K562 (cell line): ENCODE results near the gene POLR2A. TPM values are rescaled to one million over a fixed set of nuclear protein-coding genes. Genes with fewer than 3 reads are reported as not detected.

Experiments
- BHLHE40 ChIP-seq: IDR thresholded peaks from 2 replicates; pipeline ENCODE4 v1.6.1; 2011; ENCODE audit warnings: low read length, improper control_type of control experiment
- BRD9 ChIP-seq: fragments of 450-650 bp; IDR thresholded peaks from 2 replicates; pipeline ENCODE4 v1.6.1; 2018; ENCODE audit warnings: low read depth; ENCODE audit not compliant: partially characterized antibody
- C11orf30 ChIP-seq: fragments of 450-650 bp; IDR thresholded peaks from 2 replicates; pipeline ENCODE4 v1.6.1; 2016; ENCODE audit warnings: low read depth, mild to moderate bottlenecking
- EP300 ChIP-seq: IDR thresholded peaks from 2 replicates; pipeline ENCODE4 v1.6.1; 2012; ENCODE audit warnings: low read length, improper control_type of control experiment
- GATA2 ChIP-seq: sonication (generic); formaldehyde crosslinking; IDR thresholded peaks from 2 replicates; pipeline ENCODE4 v1.4.0; 2020; ENCODE audit warnings: mild to moderate bottlenecking, missing genetic modification reagents
- HNRNPUL1 ChIP-seq: fragments of 200-400 bp; formaldehyde crosslinking; IDR thresholded peaks from 2 replicates; pipeline ENCODE4 v1.6.1; 2017; ENCODE audit warnings: low read length
- KLF10 ChIP-seq: fragments of 250-450 bp; sonication (Bioruptor Pico); IDR thresholded peaks from 2 replicates; pipeline ENCODE4 v1.6.1; 2021; ENCODE audit warnings: matching md5 sums
- KLF13 ChIP-seq: fragments of 450-650 bp; IDR thresholded peaks from 2 replicates; pipeline ENCODE4 v1.6.1; 2016; ENCODE audit warnings: missing genetic modification characterization, low read depth, mild to moderate bottlenecking, missing compliant biosample characterization, moderate library complexity, borderline replicate concordance
- MAZ ChIP-seq, 2 experiments: fragments of 450-650 bp in 1 of 2; sonication (generic) in 1 of 2; formaldehyde crosslinking; IDR thresholded peaks in 1 of 2; conservative IDR thresholded peaks in 1 of 2; 2 replicates each; pipeline versions ENCODE4 v1.4.0 to v1.5.0; 2020; ENCODE audit warnings: mild to moderate bottlenecking in 1 of 2, missing genetic modification reagents in 1 of 2
- MNT ChIP-seq, 2 experiments: fragments of 450-650 bp; conservative IDR thresholded peaks; 2 replicates each; pipeline ENCODE4 v1.6.1; 2017; ENCODE audit warnings: mild to moderate bottlenecking in 2 of 2, moderate library complexity in 2 of 2
- MTA3 ChIP-seq: fragments of 450-650 bp; formaldehyde crosslinking; IDR thresholded peaks from 2 replicates; pipeline ENCODE4 v1.6.1; 2017; ENCODE audit warnings: mild to moderate bottlenecking, borderline replicate concordance
- NKRF ChIP-seq: fragments of 450-650 bp; IDR thresholded peaks from 2 replicates; pipeline ENCODE4 v1.6.1; 2016; ENCODE audit warnings: borderline replicate concordance
- NR2C2 ChIP-seq, 2 experiments: fragments of 200-800 bp in 1 of 2; sonication (Bioruptor generic) in 1 of 2; sonication (generic) in 1 of 2; formaldehyde crosslinking in 1 of 2; IDR thresholded peaks; 2 replicates each; pipeline versions ENCODE4 v1.6.1 to v1.8.0; 2016 to 2022; ENCODE audit warnings: mild to moderate bottlenecking in 1 of 2, missing compliant biosample characterization in 1 of 2, missing genetic modification characterization in 1 of 2, missing genetic modification reagents in 1 of 2
- RCOR1 ChIP-seq, 2 experiments: IDR thresholded peaks; 2 replicates each; pipeline ENCODE4 v1.6.1; 2012; ENCODE audit warnings: low read depth in 2 of 2, low read length in 2 of 2, borderline replicate concordance in 1 of 2, improper control_type of control experiment in 1 of 2
- RNF2 ChIP-seq: sonication (generic); IDR thresholded peaks from 2 replicates; pipeline ENCODE4 v1.6.1; 2016
- RUNX1 ChIP-seq: sonication (generic); IDR thresholded peaks from 2 replicates; pipeline ENCODE4 v1.6.1; 2016; ENCODE audit warnings: antibody characterized with exemption, low read depth
- SMARCB1 ChIP-seq: IDR thresholded peaks from 2 replicates; pipeline ENCODE4 v1.6.1; 2011; ENCODE audit warnings: improper control_type of control experiment, low read depth; ENCODE audit not compliant: insufficient read length
- TAF7 ChIP-seq: fragments of 450-650 bp; IDR thresholded peaks from 2 replicates; pipeline ENCODE4 v1.6.1; 2016; ENCODE audit warnings: missing genetic modification characterization, missing compliant biosample characterization
- TAF9B ChIP-seq: fragments of 450-650 bp; IDR thresholded peaks from 2 replicates; pipeline ENCODE4 v1.6.1; 2018; ENCODE audit warnings: mild to moderate bottlenecking; ENCODE audit not compliant: partially characterized antibody
- TCF7 ChIP-seq: sonication (generic); IDR thresholded peaks from 2 replicates; pipeline ENCODE4 v1.6.1; 2016; ENCODE audit warnings: antibody characterized with exemption, borderline replicate concordance
- TOE1 ChIP-seq, 2 experiments: fragments of 450-650 bp in 1 of 2; sonication (generic) in 1 of 2; formaldehyde crosslinking in 1 of 2; IDR thresholded peaks; 2 replicates each; pipeline versions ENCODE4 v1.7.1 to v1.8.0; 2016 to 2022; ENCODE audit warnings: borderline replicate concordance in 2 of 2, mild to moderate bottlenecking in 2 of 2, antibody characterized with exemption in 1 of 2, inconsistent platforms in 1 of 2, low read depth in 1 of 2, missing genetic modification reagents in 1 of 2, moderate library complexity in 1 of 2
- U2AF1 ChIP-seq: fragments of 200-400 bp; formaldehyde crosslinking; optimal IDR thresholded peaks from 2 replicates; pipeline ENCODE3; 2017; ENCODE audit warnings: mild to moderate bottlenecking, low read depth, low read length, moderate library complexity
- U2AF2 ChIP-seq: fragments of 200-400 bp; formaldehyde crosslinking; optimal IDR thresholded peaks from 2 replicates; pipeline ENCODE3; 2017; ENCODE audit warnings: low read depth, mild to moderate bottlenecking, low read length
- ZNF12 ChIP-seq: sonication (generic); formaldehyde crosslinking; IDR thresholded peaks from 2 replicates; pipeline ENCODE4 v1.4.0; 2020; ENCODE audit warnings: mild to moderate bottlenecking, missing genetic modification reagents
- ZZZ3 ChIP-seq: fragments of 450-650 bp; IDR thresholded peaks from 2 replicates; pipeline ENCODE4 v1.6.1; 2016; ENCODE audit warnings: antibody characterized with exemption, mild to moderate bottlenecking, moderate library complexity
- polyA plus RNA-seq, 8 experiments: library from polyadenylated mRNA; depleted of rRNA in 4 of 8; stranded (reverse) in 5 of 8; unstranded in 3 of 8; fragments of >200 nt; fragmentation: Nextera tagmentation in 2 of 8; fragmentation: Illumina TruSeq in 1 of 8; extraction: Ambion mirVana in 2 of 8; extraction: Trizol in 1 of 8; gene quantifications; 2 replicates each; pipeline versions ENCODE4 v1.2.1 to v1.2.3, GENCODE V29; 2011 to 2014; ENCODE audit warnings: inconsistent platforms in 1 of 8, missing spikeins in 1 of 8
- total RNA-seq, 7 experiments: library from RNA; depleted of rRNA in 6 of 7; stranded (reverse); fragments of >200 nt in 6 of 7; fragmentation: Illumina TruSeq in 2 of 7; extraction: Trizol in 2 of 7; gene quantifications; 2 replicates each; pipeline versions ENCODE4 v1.2.1 to v1.2.3, GENCODE V29; 2011 to 2021; ENCODE audit warnings: low replicate concordance in 1 of 7

The POLR2A gene
- total and polyA plus RNA-seq, 9 of the 15 experiments (the other 6 are each of a cell fraction or from before 2014, with no cell fraction given), result 1.3 to 109 (median 12.4) TPM

DNA sequence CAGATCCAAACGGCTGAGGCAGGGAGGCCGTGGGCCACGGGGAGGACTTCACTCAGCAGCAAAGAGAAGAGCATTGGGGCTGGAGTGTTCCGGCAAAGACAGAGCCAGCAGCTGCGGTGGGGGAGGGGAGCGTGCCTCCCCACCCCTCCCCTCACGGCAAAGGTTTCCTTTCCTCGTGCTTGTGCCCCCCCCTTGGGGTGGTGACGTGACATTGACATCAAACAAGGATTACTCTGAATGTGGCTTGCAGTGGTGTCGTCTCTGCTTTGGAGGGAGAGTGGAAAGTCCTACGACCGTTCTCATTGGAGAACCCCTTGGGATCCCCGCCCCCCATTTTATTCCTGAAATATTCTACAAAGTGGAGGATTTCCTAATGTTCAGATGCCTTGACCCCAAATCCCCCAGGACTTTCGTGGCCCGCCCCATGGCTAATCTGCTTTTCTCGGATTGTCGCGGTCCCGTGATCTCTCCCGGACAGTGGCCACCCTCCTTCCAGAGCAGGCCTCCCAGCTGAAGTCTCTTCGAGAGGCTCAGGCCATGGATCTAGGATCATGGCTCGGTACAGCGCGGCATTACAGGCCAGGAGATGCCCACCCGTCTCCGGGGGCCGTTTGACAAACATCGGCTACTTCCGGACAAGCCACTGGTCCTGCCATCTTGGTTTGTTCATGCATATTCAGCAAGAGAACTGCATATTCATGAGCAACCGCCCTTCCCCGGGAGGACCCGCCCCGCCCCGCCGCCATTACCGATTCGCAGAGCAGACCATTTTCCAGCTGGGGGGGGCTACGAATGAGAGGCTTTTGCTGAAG is 705 bp upstream of the POLR2A start (continued):
- 0 out of 2 replicates have a peak, but pooled peaks have one; percentile 14 for TF ChIP-seq ZNF12 (CRISPR knock-in tag)
- TF ChIP-seq GATA2, result no peak
- TF ChIP-seq U2AF1, result no peak
- TF ChIP-seq SMARCB1, result no peak
- TF ChIP-seq MTA3, result 0 out of 2 replicates have a peak, but pooled peaks have one; percentile 37
- peak; percentile 71; the same call in 1 of the 2 replicates for TF ChIP-seq RNF2
- TF ChIP-seq NR2C2 (CRISPR knock-in tag; IDR thresholded peaks at IDR 0.05), result no peak
- TF ChIP-seq NR2C2 (tag; IDR thresholded peaks at IDR 0.05), result no peak
- TF ChIP-seq TAF9B, result peak; percentile 46
- peak; percentile 67; the same call in 1 of the 2 replicates for TF ChIP-seq TOE1 (IDR thresholded peaks at IDR 0.05; ENCODE audit: borderline replicate concordance)
- no peak for TF ChIP-seq TOE1 (CRISPR knock-in tag; IDR thresholded peaks at IDR 0.05; ENCODE audit: borderline replicate concordance, low read depth)
- peak; percentile 68 for TF ChIP-seq BHLHE40
- TF ChIP-seq TAF7 (tag), result peak; percentile 76; the same call in 1 of the 2 replicates
- peak; percentile 95 to 96 for TF ChIP-seq MAZ (CRISPR knock-in tag; conservative IDR thresholded peaks at IDR 0.05 in 1 of 2, IDR thresholded peaks at IDR 0.05 in 1 of 2)
- TF ChIP-seq KLF10 (CRISPR knock-in tag), result no peak
- no peak for TF ChIP-seq ZZZ3
- TF ChIP-seq HNRNPUL1, result no peak
- TF ChIP-seq TCF7, result no peak
- peak; percentile 15 for TF ChIP-seq C11orf30
- peak in 1 of 2 experiments; percentile 58; a peak in 1 of 4 replicates for TF ChIP-seq RCOR1 (IDR thresholded peaks at IDR 0.05; ENCODE audit: borderline replicate concordance in 1 of 2, low read depth in 2 of 2, low read length in 2 of 2)
- peak; percentile 82 for TF ChIP-seq BRD9
- no peak for TF ChIP-seq RUNX1
- no peak; the same call in 1 of the 2 replicates for TF ChIP-seq NKRF
- no peak for TF ChIP-seq U2AF2
- 0 out of 2 replicates have a peak, but pooled peaks have one; percentile 12 for TF ChIP-seq KLF13 (tag)
- TF ChIP-seq MNT (conservative IDR thresholded peaks at IDR 0.05), result peak; percentile 85 to 90
- peak; percentile 44; the same call in 1 of the 2 replicates for TF ChIP-seq EP300
